Measurements from ENCODE around the gene CCDC33.

DNA sequence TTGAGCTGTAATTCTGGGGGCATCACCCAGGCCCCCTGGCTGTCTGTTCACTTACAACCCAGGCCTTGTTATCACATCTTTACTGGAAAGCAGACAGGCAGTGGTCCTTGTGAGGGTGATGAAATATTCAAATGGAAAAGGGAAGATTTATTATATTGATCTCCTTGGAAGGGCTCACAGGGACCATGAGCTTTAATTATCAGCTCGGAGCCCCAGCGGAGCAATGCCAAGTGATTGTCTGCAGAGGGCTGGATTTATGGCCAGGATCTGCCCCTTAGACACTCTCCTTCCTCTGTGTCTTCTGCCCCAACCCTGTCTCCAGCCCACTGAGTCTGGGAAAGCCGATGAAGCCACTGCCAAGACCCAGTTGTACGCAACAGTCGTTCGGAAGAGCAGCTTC lies 31.9 kb downstream of the CCDC33 start:
- TF ChIP-seq, protein P1, sequence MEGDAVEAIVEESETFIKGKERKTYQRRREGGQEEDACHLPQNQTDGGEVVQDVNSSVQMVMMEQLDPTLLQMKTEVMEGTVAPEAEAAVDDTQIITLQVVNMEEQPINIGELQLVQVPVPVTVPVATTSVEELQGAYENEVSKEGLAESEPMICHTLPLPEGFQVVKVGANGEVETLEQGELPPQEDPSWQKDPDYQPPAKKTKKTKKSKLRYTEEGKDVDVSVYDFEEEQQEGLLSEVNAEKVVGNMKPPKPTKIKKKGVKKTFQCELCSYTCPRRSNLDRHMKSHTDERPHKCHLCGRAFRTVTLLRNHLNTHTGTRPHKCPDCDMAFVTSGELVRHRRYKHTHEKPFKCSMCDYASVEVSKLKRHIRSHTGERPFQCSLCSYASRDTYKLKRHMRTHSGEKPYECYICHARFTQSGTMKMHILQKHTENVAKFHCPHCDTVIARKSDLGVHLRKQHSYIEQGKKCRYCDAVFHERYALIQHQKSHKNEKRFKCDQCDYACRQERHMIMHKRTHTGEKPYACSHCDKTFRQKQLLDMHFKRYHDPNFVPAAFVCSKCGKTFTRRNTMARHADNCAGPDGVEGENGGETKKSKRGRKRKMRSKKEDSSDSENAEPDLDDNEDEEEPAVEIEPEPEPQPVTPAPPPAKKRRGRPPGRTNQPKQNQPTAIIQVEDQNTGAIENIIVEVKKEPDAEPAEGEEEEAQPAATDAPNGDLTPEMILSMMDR (IDR thresholded peaks at IDR 0.05) = no peak
- no peak for TF ChIP-seq POLR2A (IDR thresholded peaks at IDR 0.05; ENCODE audit: low read depth)
- no peak for TF ChIP-seq POLR2AphosphoS5 (IDR thresholded peaks at IDR 0.05)
